GM18520 (cell line): Measurements from ENCODE around the gene ZFPM1.

Experiments
- ATAC-seq: cut with Tn5 transposase; IDR thresholded peaks from one replicate; pipeline ENCODE4 v1.9.1; 2021; ENCODE audit not compliant: unreplicated experiment

The ZFPM1 gene

DNA sequence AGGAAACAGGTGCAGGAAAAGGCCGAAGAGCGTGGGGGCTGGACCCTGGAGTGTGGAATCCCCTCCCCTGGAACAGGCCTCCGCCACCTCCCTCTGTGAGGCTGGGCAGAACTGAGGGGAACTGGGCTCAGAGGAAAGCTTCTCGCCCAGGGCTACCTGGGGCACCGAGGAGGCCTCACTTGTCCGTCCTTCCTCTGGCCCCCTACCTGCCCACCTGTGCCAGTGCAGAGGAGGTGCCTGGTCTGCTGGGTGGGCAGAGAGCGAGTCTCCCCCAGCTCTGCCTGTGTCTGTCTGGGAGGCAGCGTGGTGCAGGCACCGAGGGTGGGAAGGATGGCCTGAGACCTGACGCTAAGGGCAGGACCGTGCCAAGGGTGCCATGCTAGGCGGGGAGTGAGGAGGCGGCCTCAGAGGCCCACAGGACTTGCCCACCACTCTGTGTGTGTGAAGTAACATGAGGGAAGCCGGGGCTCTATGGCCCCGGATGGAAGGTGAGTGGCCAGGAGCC lies 42.2 kb downstream of the ZFPM1 start:
- no peak for ATAC-seq

DNA sequence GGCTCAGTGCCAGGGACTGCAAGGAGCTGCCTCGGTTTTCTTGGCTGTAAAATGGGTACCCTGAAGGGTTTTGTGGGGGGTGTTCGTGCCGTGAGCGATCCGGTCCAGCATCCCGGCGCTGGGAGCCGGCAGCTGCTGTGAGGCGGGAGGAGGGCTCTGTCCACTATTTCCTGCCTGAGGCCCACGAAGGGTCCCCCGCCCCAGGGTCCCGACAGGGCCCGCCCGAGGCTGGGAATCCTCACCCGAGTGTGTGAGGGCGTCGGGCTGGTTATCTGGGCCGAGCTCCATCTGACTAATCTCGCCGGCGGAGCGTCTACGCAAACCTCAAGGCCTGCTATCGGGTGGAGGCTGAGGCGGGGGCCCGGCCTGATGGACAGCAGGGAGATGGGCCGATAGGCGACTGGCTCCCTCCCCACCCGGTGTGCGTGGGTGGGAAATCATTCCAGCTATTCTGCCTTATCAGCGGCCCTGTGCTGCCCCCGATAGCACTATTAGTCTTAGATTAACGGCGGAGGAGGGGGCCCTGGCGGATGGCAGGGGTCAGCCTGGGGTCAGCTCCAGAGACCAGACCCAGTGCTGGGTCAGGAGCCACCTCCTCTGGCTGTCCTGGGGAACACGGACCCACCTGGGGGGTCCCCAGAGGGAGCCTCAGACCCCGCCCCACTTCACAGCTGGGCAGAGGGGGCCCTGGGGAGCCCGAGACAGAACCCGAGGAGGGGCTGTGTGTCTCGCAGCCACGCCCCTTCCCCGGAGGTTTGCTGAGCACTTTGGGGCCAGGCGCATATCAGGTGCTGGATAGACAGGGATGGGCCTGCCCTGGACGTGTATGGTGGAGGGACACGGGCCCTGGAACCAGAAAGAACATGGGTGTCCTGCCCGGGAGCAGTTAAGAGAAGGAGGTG lies 44.7 kb downstream of the ZFPM1 start:
- no peak for ATAC-seq

DNA sequence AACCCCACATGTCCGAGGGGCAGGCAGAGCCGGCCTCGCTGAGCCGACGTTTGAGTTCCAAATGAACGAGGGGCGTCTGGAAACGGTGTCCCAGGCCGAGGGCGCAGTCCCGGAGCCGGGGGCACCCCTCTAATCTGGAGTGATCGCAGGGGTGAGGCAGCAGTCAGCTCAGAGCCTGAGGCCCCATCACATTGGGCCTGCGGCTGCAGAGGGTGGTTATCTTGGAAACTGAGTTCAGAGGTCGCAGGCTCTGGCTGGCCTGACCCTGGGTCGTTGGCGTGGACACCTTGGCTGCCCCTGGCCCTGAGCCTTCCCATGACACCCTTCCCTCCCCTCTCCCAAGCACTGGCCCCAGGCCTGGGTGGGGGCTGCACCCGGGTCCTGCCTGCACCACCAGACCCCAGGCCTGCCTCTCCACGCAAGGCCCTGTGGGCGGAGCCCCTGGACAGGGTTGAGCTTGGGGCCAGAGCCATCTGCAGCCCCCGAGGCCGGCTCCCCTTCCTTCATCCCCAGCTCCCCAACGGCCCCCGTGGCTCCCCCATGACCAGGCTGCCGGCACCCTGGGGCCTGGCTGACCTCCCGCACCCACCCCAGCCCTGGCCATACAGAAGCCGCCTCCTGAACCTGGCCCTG lies 45.6 kb downstream of the ZFPM1 start:
- no peak for ATAC-seq

DNA sequence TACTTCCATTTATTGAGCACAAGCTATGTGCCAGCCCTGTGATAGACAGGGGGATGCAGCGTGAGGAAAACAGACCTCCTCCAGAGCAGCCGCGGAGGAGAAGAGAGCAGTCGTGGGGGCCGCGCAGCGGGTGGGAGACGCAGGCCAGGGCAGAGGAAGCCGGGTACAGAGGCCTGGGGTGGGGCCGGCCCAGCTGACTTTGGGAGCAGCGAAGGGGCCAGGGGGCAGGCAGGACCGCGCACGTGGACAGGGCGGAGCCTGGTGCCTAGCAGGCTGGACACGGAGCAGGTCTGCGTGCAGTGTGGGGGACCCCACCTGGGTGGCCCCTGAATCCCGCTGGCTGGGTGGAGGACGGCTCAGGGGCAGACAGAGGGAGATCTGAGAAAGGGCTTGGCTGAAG lies 46.2 kb downstream of the ZFPM1 start:
- ATAC-seq = no peak

DNA sequence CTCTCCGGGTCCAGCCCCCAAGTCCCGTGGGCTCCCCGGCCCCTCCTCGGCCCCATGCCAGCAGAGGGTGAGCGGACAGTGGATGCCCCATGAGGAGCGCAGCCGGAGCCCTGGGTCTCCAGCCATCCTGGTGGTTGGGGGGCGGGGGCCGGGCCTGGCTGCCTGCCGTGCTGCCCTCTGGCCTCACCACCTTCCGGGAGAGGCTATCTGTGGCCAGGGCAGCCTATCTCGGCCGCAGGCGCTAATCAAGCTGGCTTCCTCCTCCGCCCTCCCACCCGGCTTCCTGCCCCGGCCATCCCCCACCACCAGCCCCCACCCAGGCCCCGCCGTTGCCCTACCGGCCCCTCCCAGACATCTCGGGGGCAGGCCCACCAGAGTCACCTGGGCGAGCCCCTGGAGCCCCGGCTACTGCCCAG lies 46.8 kb downstream of the ZFPM1 start:
- ATAC-seq = no peak

DNA sequence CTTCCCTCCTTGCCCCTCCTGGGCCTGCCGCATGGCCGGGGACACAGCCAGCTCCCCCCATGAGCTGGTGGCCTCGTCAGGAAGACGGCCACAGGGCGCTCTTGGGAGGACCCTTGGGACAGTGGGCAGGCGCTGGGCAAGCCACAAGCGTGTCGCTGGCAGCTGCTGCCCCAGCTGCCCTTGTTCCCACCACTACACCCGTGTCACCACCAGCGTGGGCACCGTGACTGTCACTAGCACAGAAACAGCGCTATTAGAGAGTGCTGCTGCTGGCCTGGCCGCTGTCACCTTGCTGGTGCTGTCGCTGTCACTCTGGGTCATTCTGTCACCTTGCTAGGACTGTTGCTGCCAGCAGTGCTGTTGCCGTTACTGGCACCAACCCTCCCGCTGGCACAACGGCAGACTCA lies 47.2 kb downstream of the ZFPM1 start:
- no peak for ATAC-seq

DNA sequence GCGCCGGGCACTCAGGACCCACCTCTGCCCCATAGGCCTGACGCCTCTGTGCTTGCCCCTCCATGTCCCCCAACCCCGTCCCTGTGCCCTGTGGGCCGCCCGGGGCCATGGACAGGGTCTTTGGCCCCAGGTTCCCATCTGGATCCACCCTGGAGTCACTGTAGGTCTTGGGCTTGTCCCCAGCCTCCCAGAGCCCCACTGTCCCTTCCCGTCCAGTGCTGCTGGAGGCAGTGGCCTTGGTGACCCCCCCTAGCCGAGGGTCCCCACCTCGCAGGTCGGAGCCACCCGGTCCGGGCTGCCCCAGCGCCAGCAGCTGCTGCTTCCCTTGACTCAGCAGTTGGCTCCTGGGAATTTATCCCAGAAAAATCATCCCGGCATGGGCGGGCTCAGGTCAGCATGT lies 49.3 kb downstream of the ZFPM1 start:
- no peak for ATAC-seq

DNA sequence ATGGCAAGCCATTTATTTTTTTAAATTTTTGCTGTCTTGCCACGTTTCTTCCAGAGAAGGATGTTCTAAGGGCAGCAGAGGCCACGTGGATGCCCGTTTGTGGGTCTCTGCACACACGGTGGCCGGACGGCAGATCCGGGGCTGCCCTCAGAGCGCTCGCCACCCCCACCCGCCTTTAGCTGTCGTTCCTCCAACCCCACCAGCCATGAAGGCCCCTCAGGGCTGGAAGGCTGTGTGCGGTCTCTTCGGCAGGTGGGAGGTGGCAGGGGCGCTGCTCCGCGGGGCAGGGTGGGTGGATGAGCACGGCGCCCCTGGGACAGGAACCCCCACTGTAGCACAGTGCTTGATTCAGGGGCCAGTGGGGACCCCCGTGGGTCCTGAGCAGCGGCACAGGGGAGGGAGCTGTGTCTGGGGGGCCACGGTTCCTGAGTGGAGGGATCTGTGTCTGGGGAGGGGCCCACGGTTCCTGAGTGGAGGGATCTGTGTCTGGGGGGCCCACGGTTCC lies 49.7 kb downstream of the ZFPM1 start:
- no peak for ATAC-seq

DNA sequence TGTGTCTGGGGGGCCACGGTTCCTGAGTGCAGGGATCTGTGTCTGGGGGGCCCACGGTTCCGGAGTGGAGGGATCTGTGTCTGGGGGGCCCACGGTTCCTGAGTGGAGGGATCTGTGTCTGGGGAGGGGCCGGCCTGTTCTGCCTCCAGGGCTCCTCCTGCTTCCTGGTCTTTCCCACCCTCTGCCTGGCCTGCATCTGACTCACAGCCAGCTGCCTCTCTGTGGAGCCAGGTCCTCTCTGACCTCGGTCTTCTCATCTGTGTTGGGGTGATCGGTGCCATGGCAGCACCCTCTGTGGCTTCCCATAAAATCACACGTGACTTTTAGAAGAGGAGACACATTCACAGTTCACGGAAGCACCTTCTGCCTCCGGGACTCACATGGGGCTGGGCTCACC lies 50.3 kb downstream of the ZFPM1 start:
- no peak for ATAC-seq

DNA sequence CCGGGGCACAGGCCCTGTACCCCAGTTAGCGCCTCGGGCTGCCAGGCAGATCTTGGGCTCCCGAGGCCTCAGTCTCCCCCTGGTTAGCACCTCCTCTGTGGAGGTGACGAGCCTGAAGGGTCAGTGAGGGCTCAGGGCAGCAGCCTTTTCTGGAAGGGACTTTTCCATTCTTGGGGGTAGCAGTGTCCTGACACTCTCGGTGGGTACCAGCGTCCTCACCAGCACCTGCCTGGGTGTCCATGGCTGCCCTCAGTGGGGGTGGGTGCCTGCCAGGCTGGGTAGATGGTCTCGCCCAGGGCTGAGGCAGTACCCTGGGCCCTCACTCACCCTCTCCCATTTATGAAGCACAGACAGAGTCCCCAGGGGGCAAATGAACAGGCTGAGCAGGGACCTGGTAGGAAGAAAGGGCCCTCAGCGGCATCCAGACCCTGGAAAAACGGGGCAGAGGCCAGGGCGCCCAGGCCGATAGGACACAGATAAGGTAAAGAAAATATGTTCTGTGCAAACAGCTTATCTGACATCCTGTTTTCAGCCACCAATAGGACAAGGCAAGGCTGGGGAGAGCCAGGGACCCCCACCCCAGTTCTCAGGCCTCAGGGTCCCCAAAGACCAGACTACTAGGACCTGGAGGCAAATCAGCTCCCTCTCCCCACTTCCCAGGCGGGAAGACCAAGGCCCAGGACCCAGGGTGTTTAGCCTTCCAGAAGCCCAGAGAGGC lies 50.9 kb downstream of the ZFPM1 start:
- ATAC-seq = no peak

DNA sequence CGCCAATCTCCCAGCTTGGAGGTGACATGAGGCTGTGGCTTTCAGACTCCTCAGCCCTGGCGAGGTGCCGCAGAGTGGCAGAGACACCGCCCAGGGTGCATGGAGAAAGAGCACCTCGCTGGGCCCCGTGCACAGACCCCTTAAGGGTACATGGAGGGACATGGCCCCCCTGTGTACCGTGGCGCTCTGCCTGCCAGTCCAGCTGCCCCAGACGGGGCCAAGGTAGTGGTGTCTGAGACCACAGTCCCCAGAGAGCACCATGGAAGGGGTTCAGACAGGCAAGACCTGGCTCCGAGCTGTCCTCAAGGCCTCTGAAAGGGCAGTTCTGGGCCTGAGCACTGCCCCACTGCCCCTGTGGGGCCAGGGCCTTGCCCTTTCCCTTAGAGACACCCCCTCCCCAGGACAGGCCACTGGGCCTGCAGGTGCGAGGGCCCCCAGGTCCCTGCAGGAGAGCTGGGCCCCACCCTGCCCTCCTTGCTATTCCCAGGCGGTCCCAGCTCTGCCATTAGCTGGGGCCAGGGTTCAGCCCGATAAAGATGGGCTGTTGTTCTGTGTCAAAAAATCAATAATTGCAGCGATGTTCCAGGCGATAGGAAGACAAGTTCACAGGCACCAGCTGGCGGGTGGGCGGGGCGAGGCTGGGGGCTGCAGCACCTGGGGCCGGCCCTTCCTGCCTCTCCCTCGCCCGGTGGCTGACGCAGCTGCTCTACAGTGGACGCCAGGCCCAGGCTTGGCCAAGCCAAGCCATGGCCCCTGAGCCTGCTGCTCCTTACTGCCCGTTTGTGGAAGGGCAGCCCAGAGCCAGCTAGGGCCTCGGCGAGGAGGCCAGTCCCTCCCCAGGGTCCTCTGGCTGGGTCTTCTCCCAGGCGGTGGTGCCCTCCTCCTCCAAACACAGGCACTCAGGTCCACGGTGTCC lies 51.7 kb downstream of the ZFPM1 start:
- ATAC-seq = no peak

DNA sequence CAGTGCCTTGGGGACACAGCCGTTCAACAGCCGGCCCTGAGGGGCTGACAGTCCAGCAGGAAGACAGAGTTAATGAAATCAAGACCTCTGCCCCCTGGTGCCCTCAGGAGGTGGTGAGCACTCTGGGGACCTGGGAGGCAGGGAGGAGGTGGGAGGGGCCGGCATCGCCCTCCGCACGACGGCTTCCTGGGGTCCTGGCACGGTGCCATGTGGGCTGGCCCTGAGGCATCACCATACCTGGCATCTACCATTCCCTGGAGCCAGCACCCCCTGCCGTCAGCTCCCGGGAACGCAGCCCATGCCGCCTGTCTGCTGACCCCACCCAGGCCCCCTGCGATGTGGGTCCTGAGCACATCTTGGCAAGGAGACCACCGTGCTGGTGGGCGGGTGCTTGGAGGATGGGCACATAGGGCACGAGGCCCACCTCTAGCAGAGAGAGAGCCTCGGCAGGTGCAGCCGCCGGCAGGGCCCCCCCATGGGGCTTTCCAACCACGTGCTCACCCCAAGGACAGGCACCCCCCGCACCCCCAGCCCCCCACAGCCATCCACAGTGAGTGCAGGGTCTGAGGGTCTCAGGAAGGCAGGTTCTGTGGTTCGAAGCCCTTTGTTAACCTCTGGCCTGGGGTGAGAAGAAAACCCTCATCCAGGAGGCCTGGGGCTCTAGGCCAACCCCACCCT lies 52.5 kb downstream of the ZFPM1 start:
- no peak for ATAC-seq

DNA sequence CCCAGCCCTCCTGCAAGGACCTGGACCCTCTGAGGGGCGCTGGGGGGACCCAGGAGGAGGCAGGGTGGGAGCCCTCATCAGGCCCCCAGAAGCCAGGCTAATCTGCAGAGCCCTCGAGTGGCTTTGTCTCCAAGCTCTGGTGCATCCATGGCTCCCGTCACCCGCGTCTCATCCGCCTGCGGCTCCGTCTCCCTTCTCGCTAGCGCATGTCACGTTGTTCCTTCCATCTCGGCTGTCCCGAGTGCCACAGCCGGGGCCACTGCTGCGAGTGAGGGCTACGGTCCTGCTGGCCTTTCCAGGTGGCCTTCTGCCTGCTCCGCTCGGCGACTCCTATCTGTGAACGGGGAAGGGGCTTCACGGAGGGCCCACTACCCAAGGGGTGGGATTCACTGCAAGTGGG lies 53.6 kb downstream of the ZFPM1 start:
- ATAC-seq = no peak

DNA sequence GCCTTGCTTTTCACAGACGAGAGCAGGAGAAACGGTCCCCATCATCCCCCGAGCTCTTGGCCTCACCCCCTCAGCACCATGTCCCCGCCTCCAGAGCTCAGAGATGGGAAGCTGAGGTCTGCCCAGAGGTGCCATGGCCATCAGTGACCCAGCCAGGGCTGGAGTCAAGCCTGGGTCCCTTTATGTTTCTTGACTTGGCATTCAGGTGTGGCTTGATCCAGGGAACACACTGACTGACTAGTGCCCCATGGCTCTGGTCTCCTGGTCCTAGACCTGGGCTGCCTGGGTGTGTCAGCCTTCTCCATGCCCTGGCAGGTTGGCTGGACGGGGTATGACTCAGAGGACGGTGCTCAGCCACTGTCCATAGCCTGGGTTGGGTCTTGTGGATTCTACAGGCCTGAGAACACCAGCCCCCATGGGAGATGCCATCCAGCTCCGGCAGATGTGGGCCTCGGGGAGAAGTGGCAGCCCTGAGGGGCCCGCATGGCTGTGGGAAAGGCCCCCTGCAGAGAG lies 54.2 kb downstream of the ZFPM1 start:
- no peak for ATAC-seq

DNA sequence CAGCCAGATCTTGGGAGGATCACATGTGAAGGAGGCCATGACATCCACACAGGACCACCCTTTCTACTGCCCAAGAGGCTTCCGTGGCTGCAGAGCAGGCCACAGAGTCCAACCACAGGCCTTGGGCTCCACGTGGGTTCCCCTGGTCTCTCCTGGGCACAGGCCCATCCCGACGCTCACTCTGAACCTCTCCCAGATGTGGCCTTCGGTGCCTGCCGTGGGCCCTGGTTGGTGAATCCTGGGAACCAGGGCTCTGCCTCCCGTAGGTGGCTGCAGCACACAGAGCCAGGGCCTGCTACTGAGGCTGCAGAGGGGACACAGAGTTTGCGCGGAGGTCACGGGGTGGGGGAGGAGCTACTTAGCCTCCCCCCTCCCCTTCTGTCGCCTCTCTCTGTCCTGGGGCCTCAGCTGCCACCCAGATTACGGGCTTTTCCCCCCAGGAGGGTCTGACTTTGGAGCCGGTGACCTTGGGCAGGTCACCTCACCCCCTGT lies 55.3 kb downstream of the ZFPM1 start:
- ATAC-seq = no peak

DNA sequence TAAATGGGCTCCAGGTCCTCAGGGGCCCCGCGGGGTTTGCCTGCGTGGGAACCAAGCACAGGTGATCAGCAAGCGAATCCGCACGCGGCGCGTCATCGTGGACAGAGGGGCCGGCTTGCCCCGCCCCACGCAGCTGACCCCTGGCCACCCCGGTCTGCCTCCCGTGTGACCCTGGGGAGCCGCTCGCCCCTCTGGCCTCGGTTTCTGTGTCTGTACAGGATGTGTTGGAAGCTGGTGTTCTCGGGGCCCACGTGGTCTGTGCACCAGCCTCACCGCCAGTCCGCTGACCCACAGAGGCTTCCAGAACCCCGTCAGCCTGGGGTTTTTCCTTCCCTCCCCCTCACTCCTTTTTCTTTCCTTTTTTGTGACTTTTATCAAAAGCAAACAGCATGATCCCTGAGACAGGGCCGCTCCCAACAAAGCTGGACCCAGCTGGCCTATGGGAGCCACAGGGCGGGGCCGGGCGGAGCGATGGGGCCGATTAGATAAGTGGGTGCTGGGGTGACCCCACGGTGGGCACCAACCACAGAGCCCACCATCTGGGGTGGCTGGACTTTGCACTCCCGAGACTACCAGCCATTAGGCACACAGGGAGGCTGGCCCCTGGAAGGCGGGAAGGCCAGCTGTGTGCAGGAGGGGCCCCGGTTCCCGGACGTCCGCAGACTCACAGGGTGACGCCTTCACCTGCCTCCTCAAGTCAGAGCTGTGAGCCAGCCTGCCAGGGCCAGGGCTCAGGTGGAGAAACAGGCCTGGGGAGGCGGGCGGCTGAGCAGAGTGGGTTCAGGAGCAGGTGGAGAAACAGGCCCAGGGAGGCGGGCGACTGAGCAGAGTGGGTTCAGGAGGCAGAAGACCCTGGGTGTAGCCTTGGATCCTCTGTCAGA lies 56.0 kb downstream of the ZFPM1 start:
- ATAC-seq = no peak

DNA sequence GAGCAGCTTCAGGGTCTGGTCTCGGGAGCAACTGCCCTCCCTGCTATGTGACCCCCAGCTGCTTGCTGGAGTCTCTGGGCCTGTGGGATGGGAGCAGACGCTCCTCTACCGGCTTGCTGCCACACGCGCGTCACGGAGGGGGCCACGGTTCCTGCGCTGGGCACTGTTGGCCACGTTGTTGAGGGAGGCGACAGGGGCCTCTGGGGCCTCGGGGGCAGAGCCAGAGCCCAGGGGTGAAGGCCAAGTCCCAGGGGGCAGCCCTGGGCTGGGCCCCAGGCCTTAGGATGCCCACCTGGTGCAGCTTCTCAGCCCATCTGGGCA lies 56.6 kb downstream of the ZFPM1 start:
- ATAC-seq = no peak

DNA sequence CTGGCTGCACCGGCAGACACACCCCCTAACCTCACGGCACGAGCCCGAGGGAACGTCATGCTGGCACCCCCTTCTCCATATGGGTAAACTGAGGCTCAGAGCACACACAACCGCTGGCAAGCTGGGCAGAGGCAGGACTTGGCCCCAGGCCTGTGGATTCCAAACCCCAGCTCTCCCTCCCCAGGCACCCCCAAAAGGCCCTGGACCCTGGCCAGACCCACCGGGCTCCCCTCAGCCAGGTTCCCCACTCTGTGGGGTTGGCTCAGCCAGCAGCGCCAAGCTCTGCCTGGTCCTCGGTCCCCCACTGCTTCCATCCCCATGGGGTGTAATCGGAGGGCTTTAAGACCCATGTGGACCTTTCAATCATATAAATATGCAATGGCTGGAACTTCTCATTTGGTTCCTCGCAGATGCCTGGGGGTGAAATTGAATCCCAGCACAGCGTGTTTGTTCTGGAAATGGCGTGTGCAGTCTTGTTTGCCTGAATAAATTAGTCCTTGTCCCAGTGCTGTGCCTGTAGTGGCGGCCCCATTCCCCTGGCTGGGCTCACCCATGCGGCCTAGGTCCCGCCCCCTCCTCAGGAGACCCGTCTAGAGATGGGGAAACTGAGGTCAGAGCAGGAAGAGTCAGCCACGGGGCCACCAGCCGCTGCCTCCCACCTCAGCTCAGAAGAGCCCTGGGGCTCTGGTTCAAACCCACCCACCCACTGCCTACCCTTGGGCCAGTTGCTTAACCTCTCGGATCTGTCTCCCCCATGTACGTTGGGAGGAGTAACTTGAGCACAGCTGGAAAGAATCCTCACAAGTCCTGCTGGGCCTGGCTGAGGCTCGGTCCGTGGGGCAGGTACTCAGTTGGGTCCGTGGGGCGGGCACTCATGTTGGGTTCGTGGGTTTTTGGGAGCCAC lies 57.3 kb downstream of the ZFPM1 start:
- ATAC-seq = no peak
